ENCODE results near the gene SPATA13.

DNA sequence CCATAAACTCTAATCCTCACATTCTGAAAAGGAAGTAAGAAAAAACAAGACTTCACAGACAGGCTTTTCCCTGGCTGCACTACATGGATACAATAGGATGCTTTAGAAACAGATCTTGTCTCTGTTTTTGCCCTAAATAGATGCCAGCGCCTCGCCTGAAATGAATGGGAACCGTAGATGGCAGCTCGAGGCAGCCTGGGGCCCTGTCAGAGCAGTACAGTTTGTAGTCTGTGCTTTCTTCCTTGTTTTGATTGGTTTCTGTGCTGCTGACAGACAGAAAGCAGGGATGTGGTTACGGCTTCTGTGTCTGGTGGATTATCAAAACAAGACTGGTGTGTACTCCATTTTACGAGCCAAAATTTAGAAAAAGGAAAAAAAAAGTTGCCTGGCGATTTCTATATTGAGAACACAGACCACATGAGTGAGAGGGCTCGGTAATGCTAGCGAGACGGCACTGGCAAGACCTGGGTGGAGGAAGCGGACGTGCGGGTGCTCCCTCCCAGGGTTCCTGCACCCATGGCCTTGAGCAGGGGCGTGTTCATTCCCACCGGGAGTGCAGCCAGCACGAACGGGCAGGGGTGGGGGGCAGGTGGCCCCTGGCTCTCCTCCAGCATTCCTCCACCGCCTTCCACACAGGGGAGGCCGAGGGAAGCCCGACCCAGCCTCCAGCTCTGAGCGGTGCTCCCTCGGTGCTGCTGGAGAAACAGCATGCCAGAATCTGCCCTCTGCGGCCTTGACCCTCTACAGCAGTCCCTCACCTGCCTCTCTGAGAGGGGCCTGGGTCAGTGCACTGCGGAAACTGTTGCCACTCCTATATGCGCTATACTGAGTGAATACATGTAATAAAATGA lies 111.3 kb downstream of the SPATA13 start:
- TF ChIP-seq GATA2 (IDR thresholded peaks at IDR 0.05; ENCODE audit: low read depth, low read length) (peak; percentile 46), GATA3 (IDR thresholded peaks at IDR 0.05; ENCODE audit: low read depth, low read length) (no peak)

All from SH-SY5Y (cell line).